H1 (cell line): ENCODE results near the gene GABPA. TPM values are rescaled to one million over a fixed set of nuclear protein-coding genes. Genes with fewer than 3 reads are reported as not detected.

Experiments
- ASH2L ChIP-seq: fragments of 200-600, 300-600 bp; sonication (generic); IDR thresholded peaks from one replicate; pipeline ENCODE4 v1.7.1; 2017; ENCODE audit warnings: low read length
- CHD2 ChIP-seq: IDR thresholded peaks from 2 replicates; pipeline ENCODE4 v1.6.1; 2012; ENCODE audit warnings: low read length, improper control_type of control experiment
- CHD7 ChIP-seq: fragments of 300-600 bp; sonication (generic); IDR thresholded peaks from 2 replicates; pipeline ENCODE4 v1.7.1; 2012; ENCODE audit warnings: low read length, moderate library complexity, mild to moderate bottlenecking, inconsistent platforms; ENCODE audit not compliant: insufficient replicate concordance
- EP300 ChIP-seq, 2 experiments: IDR thresholded peaks; 1 replicate in 1 of 2; 2 replicates in 1 of 2; pipeline ENCODE4 v1.6.1; 2011 to 2012; ENCODE audit warnings: low read depth in 2 of 2, low read length in 2 of 2, mild to moderate bottlenecking in 2 of 2, borderline replicate concordance in 1 of 2, inconsistent platforms in 1 of 2, moderate library complexity in 1 of 2
- MAX ChIP-seq: IDR thresholded peaks from 2 replicates; pipeline ENCODE4 v1.6.1; 2012; ENCODE audit warnings: inconsistent platforms
- PHF8 ChIP-seq: fragments of 200-600 bp; sonication (generic); conservative IDR thresholded peaks from 2 replicates; pipeline ENCODE4 v1.7.1; 2012; ENCODE audit warnings: low read depth, mild to moderate bottlenecking, inconsistent platforms, low read length, moderate library complexity
- RAD21 ChIP-seq, 2 experiments: IDR thresholded peaks in 1 of 2; conservative IDR thresholded peaks in 1 of 2; 2 replicates each; pipeline ENCODE4 v1.6.1; 2011; ENCODE audit warnings: low read depth in 2 of 2, low read length in 2 of 2, improper control_type of control experiment in 1 of 2, inconsistent platforms in 1 of 2, mild to moderate bottlenecking in 1 of 2, moderate library complexity in 1 of 2
- SP4 ChIP-seq: IDR thresholded peaks from 2 replicates; pipeline ENCODE4 v1.6.1; 2012; ENCODE audit warnings: low read length, inconsistent platforms
- SRF ChIP-seq: IDR thresholded peaks from 2 replicates; pipeline ENCODE4 v1.6.1; 2011; ENCODE audit warnings: mild to moderate bottlenecking, low read depth, low read length, moderate library complexity
- TCF12 ChIP-seq: IDR thresholded peaks from 2 replicates; pipeline ENCODE4 v1.6.1; 2011; ENCODE audit warnings: low read depth, mild to moderate bottlenecking, low read length
- YY1 ChIP-seq: IDR thresholded peaks from 2 replicates; pipeline ENCODE4 v1.6.1; 2011; ENCODE audit warnings: low read depth, mild to moderate bottlenecking, low read length
- ZNF274 ChIP-seq: IDR thresholded peaks from 2 replicates; pipeline ENCODE4 v1.7.0; 2012; ENCODE audit warnings: low read length, borderline replicate concordance; ENCODE audit errors: extremely low read depth
- polyA plus RNA-seq, 7 experiments: library from polyadenylated mRNA; depleted of rRNA in 3 of 7; stranded (reverse) in 5 of 7; unstranded in 2 of 7; fragments of >200 nt in 5 of 7; fragments of 200-250 nt in 2 of 7; gene quantifications; 1 replicate in 5 of 7; 2 replicates in 1 of 7; 4 replicates in 1 of 7; pipeline versions ENCODE4 v1.2.1 to v1.2.3, GENCODE V29; 2011 to 2013; ENCODE audit warnings: missing spikeins in 2 of 7, mixed read lengths in 2 of 7
- total RNA-seq: library from RNA; stranded (reverse); fragmentation: NEBNext Ultra II Directional; extraction: Animal tissue kit (Norgen Biotek cat#: 25700); gene quantifications from 2 replicates; pipeline ENCODE4 v1.2.1, GENCODE V29; 2021

The GABPA gene
- total and polyA plus RNA-seq, 2 of the 8 experiments (the other 6 are each of a cell fraction or from before 2014, with no cell fraction given): 5.2 to 22.2 TPM

GRCh38 chr21:25767921-25768320 lies 33.1 kb downstream of the GABPA start (continued):
- TF ChIP-seq CHD7 (no peak), ZNF274 (no peak), SP4 (no peak), SRF (no peak), RAD21 (IDR thresholded peaks at IDR 0.05 in 1 of 2, conservative IDR thresholded peaks at IDR 0.05 in 1 of 2; ENCODE audit: low read depth in 2 of 2, low read length in 2 of 2) (no peak), CHD2 (no peak), EP300 (IDR thresholded peaks at IDR 0.05; ENCODE audit: borderline replicate concordance in 1 of 2, low read depth in 2 of 2, low read length in 2 of 2) (no peak), ASH2L (no peak), PHF8 (no peak), MAX (no peak), YY1 (no peak), TCF12 (no peak)
